Stomach smooth muscle (tissue), 2 donors: ENCODE results near the gene SNAPC4.
A peak's percentile ranks its signal among the peaks of the same experiment; 100 is the strongest.
"Not testable (repeated sequence)": the region's sequence is repeated elsewhere in the genome, so short reads cannot be mapped to it uniquely, and the experiment has no call there.

ENCODE experiments used
- H3K27ac ChIP-seq: one replicate; pipeline ENCODE4 v1.7.0; 2013; ENCODE audit warnings: mild to moderate bottlenecking, low read length, inconsistent platforms
- H3K27me3 ChIP-seq, 2 donors: one replicate each; pipeline ENCODE4 v1.7.0; 2013; ENCODE audit warnings: low read length in 2 of 2; ENCODE audit not compliant: insufficient read depth in 2 of 2, control insufficient read depth in 1 of 2
- H3K36me3 ChIP-seq, 2 donors: one replicate each; pipeline ENCODE4 v1.7.0; 2013; ENCODE audit warnings: low read length in 2 of 2; ENCODE audit not compliant: control insufficient read depth in 2 of 2, insufficient read depth in 2 of 2
- H3K4me1 ChIP-seq: one replicate; pipeline ENCODE4 v1.7.0; 2013; ENCODE audit warnings: low read length; ENCODE audit not compliant: control insufficient read depth, insufficient read depth
- H3K4me3 ChIP-seq, 2 donors: one replicate each; pipeline ENCODE4 v1.7.0; 2013; ENCODE audit warnings: low read length in 2 of 2
- H3K9ac ChIP-seq, 2 donors: one replicate each; pipeline ENCODE4 v1.7.0; 2013; ENCODE audit warnings: low read length in 2 of 2, mild to moderate bottlenecking in 1 of 2
- H3K9me3 ChIP-seq, 2 donors: one replicate each; pipeline ENCODE4 v1.7.0; 2013; ENCODE audit warnings: low read length in 2 of 2; ENCODE audit not compliant: control insufficient read depth in 2 of 2
- donor health status: healthy.
- donor health status: Pancreatic carcinoma.

Gene SNAPC4

DNA sequence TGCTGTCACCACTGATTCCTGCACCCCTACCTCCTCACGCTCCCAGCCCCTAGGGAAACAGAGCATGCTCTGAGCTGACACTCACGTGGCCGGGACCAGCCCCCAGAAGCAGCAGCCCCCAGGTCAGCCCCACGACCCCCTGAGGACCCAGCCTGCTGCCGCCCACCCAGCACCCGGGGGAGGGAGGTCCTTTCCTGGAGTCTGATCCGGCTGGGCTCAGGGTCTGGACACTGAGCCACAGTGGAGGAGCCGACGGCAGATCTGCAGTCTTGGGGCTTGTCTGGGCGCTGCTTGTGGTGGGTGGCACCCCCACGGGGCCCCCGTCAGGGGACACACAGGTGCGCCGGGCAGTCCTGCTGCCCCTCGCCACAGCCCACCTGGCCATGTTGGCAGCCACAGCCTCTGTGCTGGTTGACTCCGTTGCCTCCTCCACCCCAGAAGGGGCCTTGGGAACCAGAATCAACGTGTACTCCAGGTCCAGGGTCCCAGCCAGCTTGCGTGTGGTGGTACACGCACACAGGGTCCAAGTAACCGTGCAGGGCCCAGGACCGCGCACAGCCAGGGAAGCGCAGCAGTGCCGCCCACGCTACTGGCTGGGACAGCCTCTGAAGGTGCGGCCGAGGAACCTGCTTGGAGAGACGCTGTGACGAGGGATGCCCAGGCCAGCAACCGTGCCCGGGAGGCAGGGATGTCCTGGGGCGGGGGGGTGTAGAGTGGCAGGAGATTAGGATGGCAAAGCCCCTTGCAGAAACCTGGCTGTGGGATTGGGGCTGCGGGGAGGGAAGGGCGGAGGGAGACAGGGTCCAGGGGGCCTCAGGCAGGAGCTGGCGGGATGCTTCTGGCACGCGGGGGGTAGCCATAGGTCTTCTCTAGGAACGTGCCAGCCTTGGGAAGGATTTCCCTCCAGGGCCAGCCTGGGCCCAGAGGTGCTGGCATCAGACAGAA, 39.9 kb downstream of the SNAPC4 start:
- no peaks in the 10 kb centered on the region for H3K9me3 ChIP-seq
- peaks cover 35% of the 10 kb centered on the region for H3K4me1 ChIP-seq
- no peak overlapping the region for H3K4me3 ChIP-seq
- peaks cover 0 to 2% of the 10 kb centered on the region in 2 donors for H3K36me3 ChIP-seq
- no peak overlapping the region for H3K9ac ChIP-seq
- H3K27me3 ChIP-seq, result peaks cover 0 to 6% of the 10 kb centered on the region in 2 donors
- H3K27ac ChIP-seq, result peak overlapping the region; percentile 84

DNA sequence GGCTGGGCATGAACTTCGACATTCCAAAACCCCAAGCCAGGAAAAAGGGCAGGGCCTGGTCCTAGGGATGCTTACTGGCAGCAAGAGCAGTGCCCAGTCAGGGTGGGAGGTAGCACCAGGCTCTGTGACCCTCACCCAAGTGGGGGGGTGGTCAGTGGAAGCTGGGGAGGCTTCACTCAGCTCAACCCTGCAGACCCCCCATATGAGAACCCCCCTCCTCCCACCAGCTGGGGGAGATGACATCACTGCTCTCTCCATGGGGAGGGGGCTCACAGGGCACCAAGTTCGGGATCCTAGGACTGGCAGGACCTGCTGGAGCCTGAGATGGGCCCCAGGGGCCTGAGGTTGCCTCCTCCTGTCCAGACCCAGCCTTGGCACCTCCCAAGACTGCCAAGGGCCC, 41.1 kb downstream of the SNAPC4 start:
- H3K4me1 ChIP-seq, result peaks cover 41% of the 10 kb centered on the region
- H3K4me3 ChIP-seq, result no peak overlapping the region
- no peaks in the 10 kb centered on the region for H3K27me3 ChIP-seq
- H3K9ac ChIP-seq, result no peak overlapping the region
- peaks cover 0 to 2% of the 10 kb centered on the region in 2 donors for H3K36me3 ChIP-seq
- no peak overlapping the region for H3K27ac ChIP-seq
- no peaks in the 10 kb centered on the region for H3K9me3 ChIP-seq

DNA sequence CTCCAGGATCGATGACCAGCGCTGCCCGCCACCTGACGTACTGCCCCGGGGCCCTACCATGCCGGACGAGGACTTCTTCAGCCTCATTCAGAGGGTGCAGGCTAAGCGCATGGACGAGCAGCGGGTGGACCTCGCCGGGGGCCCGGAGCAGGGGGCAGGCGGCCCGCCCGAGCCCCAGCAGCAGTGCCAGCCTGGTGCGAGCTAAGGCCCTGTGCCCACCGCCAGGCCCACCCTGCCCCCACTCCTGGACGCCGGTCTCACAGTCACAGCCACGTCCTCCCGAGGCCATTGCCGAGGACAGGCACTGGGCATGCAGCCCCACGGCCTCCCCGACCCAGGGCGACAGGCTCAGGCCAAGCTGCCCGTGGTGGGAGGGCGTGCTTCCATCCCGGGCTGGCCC, 42.0 kb downstream of the SNAPC4 start:
- peaks cover 0 to 2% of the 10 kb centered on the region in 2 donors for H3K36me3 ChIP-seq

DNA sequence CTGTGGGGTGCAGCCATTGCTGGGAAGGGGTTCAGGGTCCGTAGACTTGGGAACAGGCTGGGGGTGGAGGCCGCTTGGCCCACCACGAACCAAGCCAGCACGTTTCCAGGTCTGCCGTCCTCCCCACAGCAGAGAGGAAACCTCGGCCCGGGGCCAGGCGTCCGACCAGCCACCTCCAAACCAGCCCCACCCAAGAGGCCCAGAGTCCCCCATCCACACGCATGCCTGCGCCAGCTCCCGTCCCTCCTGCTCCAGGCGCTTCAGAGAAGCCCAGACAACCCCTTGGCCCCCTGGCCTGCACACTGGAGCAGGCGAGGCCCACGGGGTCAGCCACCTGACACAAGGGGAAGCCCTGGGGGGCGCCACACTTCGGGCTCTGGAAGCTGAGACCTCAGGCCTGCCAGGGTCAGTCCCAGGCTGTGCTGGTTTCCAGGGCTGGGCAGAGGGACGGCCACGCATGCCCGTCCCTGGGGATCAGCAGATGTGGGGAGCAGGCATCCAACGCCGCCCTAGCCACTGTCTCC, 42.7 kb downstream of the SNAPC4 start:
- no peaks in the 10 kb centered on the region for H3K9me3 ChIP-seq
- H3K4me3 ChIP-seq, result no peak overlapping the region
- peaks cover 0 to 2% of the 10 kb centered on the region in 2 donors for H3K36me3 ChIP-seq
- peaks cover 34% of the 10 kb centered on the region for H3K4me1 ChIP-seq
- H3K9ac ChIP-seq, result no peak overlapping the region
- H3K27ac ChIP-seq, result no peak overlapping the region
- no peaks in the 10 kb centered on the region for H3K27me3 ChIP-seq

More for the DNA sequence above, 42.0 kb downstream of the SNAPC4 start:
- Histone ChIP-seq H3K4me1 (peaks cover 41% of the 10 kb centered on the region), H3K9ac (no peak overlapping the region), H3K27me3 (no peaks in the 10 kb centered on the region), H3K4me3 (no peak overlapping the region), H3K27ac (no peak overlapping the region), H3K9me3 (no peaks in the 10 kb centered on the region)

DNA sequence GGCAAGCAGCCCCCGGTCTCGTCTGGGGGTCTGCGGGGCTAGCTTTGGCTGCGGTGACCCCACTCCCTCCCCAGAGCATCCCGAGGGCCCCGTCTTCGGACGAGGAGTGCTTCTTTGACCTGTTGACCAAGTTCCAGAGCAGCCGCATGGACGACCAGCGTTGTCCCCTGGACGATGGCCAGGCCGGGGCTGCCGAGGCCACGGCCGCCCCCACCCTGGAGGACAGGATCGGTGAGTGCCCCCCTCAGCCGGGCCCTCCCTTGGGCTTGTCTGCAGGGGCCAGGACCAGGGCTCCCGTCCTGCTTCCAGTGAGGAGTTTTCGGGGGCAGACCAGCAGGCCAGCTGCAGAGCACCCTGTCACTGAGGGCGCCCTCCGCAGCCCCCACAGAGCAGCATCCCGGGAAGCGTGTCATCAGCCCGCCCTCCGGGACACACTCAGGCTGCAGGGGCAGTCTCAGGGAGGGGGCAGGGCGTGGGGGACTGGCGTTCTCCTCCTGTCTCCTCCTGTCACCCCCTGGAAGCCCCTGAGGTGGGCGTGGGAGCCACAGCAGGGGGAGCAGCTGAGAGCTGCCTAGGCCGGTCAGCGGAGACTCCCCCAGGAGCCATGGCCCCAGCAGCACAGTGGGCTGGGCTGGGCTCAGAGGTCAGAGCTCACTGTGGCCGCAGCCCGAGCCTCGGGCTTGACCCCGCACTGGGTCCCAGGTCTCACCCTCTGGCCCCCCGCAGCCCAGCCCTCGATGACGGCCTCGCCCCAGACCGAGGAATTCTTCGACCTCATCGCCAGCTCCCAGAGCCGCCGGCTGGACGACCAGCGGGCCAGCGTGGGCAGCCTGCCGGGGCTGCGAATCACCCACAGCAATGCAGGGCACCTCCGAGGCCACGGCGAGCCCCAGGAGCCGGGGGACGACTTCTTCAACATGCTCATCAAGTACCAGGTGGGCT, 44.1 kb downstream of the SNAPC4 start:
- H3K27ac ChIP-seq, result no peak overlapping the region
- no peak overlapping the region for H3K9ac ChIP-seq
- peaks cover 0 to 2% of the 10 kb centered on the region in 2 donors for H3K36me3 ChIP-seq
- H3K4me1 ChIP-seq, result peaks cover 20% of the 10 kb centered on the region
- no peaks in the 10 kb centered on the region for H3K27me3 ChIP-seq
- H3K9me3 ChIP-seq, result no peaks in the 10 kb centered on the region
- H3K4me3 ChIP-seq, result no peak overlapping the region

DNA sequence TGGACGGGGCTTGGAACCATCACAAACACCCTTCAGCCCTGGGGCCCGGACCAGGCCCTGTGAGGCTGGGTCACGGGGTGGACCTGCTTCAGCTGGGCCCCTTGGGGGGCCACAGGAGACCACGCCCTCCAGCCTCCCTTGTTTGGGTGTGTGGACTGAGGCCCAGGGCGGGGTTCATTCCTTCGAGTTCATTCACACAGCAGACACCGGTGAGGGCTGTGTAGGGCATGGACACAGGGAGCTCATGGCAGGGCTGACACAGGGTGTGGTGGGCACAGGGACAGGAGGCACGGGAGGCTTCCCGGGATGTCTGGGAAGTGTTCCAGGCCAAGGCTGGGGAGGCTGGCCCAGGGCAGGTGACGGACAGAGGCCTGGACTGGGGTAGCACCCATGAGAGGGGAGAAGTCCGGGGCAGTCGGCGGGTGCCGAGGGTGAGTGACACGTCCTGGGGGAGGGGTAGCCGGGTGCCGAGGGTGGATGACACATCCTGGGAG, 45.3 kb downstream of the SNAPC4 start:
- Histone ChIP-seq H3K4me1 (peaks cover 16% of the 10 kb centered on the region), H3K27ac (peak overlapping the region; percentile 37), H3K4me3 (no peak overlapping the region), H3K27me3 (no peaks in the 10 kb centered on the region), H3K36me3 (peaks cover 0 to 2% of the 10 kb centered on the region in 2 donors), H3K9me3 (no peaks in the 10 kb centered on the region), H3K9ac (no peak overlapping the region)

DNA sequence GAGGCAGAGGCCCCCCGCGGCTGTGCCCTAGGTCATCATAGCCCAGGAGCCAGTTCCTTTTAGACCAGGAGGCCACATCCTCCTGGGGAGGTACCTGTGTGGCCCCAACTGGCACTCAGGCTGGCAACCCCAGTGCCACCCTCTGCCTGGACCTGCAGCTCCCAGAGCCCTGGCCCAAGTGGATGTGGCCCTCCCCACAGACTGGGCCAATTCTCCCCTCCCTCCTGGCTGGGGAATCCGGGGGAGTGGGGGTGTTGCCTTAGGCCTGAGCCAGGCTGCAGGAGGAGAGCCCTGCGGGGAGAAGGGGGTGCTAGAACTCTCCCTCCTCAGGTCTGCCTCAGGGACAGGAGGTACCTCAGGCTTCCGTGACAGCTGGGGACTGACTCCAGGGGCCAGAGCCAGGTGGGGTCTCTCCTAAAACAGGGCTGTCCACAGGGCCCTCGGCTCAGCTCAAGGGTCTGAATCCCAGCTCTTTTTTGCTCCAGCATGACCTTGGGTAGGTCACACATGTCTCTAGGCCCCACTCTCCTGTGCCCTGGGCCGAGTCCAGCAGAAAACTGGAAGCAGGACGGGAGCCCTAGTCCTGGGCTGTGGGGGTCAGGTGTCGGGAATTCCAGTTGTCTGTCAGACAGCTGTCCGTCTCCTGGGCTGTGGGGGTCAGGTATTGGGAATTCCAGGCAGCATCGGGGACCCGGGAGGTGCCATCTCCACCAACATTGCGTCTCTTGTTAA, 46.0 kb downstream of the SNAPC4 start:
- H3K9me3 ChIP-seq, result no peaks in the 10 kb centered on the region
- H3K4me1 ChIP-seq, result peaks cover 16% of the 10 kb centered on the region
- H3K27me3 ChIP-seq, result no peaks in the 10 kb centered on the region
- H3K27ac ChIP-seq, result peak overlapping the region; percentile 37
- peaks cover 0 to 5% of the 10 kb centered on the region in 2 donors for H3K36me3 ChIP-seq
- no peak overlapping the region for H3K4me3 ChIP-seq
- H3K9ac ChIP-seq, result no peak overlapping the region

DNA sequence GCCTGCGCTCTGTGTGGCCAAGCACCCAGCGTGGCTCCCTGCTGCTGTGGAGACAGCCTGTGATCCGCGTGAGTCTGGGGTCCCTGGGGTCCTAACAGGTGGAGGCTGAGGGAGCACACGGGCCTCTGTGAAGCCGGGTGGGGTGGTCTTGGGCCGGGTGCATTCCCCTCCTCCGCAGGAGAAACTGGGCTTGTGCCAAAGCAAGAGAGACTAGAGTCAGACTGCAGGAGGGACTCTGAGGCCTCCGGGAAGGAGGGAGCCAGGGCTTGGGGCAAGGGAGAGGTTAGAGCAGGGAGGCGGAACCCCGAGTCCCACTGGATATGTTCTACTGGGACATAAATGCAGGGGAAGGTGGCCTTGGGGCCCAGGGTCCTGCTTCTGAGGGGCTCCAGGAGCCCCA, 46.9 kb downstream of the SNAPC4 start:
- H3K36me3 ChIP-seq, result peaks cover 0 to 5% of the 10 kb centered on the region in 2 donors
- no peak overlapping the region for H3K27ac ChIP-seq
- peaks cover 16% of the 10 kb centered on the region for H3K4me1 ChIP-seq
- no peak overlapping the region for H3K9ac ChIP-seq
- H3K9me3 ChIP-seq, result no peaks in the 10 kb centered on the region
- H3K4me3 ChIP-seq, result no peak overlapping the region
- H3K27me3 ChIP-seq, result no peaks in the 10 kb centered on the region

DNA sequence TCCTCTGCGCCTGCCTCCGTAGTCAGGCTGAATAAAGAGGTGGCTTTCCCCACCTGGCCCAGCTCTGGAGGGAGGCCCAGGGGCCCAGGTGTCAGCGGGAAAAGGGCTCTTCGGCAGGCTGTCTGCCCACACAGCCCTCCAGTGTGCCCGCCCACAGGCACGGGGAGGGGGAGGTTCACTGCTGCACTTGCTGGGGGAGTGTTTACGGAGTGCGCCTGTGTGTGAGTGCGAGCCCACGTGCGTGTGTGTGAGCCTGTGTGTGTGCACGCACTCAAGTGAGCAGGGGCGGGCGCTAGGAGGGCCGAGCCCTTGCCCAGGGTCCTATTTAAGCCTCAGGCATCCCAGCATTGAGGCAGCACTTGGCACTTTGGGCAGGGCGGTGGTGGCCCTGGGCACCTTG, 47.3 kb downstream of the SNAPC4 start:
- Histone ChIP-seq H3K9me3 (no peaks in the 10 kb centered on the region), H3K9ac (no peak overlapping the region), H3K36me3 (peaks cover 0 to 5% of the 10 kb centered on the region in 2 donors), H3K27ac (no peak overlapping the region), H3K4me3 (no peak overlapping the region), H3K4me1 (peaks cover 16% of the 10 kb centered on the region), H3K27me3 (no peaks in the 10 kb centered on the region)

DNA sequence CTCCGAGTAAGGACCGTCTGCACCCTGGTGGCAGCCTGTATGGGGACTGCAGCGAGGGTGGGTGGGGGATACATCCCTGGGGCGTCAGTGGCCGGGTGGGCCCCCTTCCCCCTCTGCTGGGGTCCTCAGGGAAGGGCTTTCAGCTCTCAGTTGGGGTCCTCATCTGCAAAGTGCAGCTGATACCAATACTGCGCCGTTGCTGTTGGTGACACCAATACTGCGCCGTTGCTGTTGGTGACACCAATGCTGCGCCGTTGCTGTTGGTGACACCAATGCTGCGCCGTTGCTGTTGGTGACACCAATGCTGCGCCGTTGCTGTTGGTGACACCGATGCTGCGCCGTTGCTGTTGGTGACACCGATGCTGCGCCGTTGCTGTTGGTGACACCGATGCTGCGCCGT, 48.1 kb downstream of the SNAPC4 start:
- H3K27me3 ChIP-seq, H3K9ac ChIP-seq: not testable (repeated sequence)

More for the DNA sequence above, 48.1 kb downstream of the SNAPC4 start:
- not testable (repeated sequence) for H3K9me3 ChIP-seq, H3K27ac ChIP-seq, H3K36me3 ChIP-seq, H3K4me3 ChIP-seq
- H3K4me1 ChIP-seq, result peaks cover 16% of the 10 kb centered on the region
